Measurements from ENCODE around the gene CIB4.

GRCh38 chr2:26646986-26647672, 6.0 kb upstream of the CIB4 start:
- no peak for TF ChIP-seq EZH2phosphoT487 (IDR thresholded peaks at IDR 0.05; ENCODE audit: insufficient read depth, low read depth)
- no peak for TF ChIP-seq EZH2 (IDR thresholded peaks at IDR 0.05; ENCODE audit: insufficient read depth, poor library complexity, severe bottlenecking)

Measured in GM23248 (cell line).